ENCODE results near the gene SLC23A2. TPM values are rescaled to one million over a fixed set of nuclear protein-coding genes. Genes with fewer than 3 reads are reported as not detected.
"Not testable (repeated sequence)": the region's sequence is repeated elsewhere in the genome, so short reads cannot be mapped to it uniquely, and the experiment has no call there.

The SLC23A2 gene
- total and polyA plus RNA-seq, 4 donors: 9.1 to 48.4 (median 14.7) TPM

- H3K4me3 ChIP-seq (ENCODE audit: low read depth in 1 of 3, low read length in 3 of 3): no peak overlapping the region
- 87% methylated on average over 10 of the region's 10 CpGs for WGBS
- no peak for DNase-seq (ENCODE audit: low spot score)
Measured at GRCh38 chr20:5030348-5031205, 29.3 kb upstream of the SLC23A2 start.

GRCh38 chr20:5028258-5029059 lies 27.1 kb upstream of the SLC23A2 start:
- H3K4me3 ChIP-seq (ENCODE audit: low read depth in 1 of 3, low read length in 3 of 3); DNase-seq (ENCODE audit: low spot score); H3K4me1 ChIP-seq (ENCODE audit: control insufficient read depth in 4 of 4, insufficient read depth in 4 of 4, low read length in 3 of 4); H3K27ac ChIP-seq (ENCODE audit: low read depth in 1 of 2, low read length in 2 of 2); H3K36me3 ChIP-seq (ENCODE audit: control insufficient read depth in 4 of 4, insufficient read depth in 3 of 4, low read depth in 1 of 4, low read length in 3 of 4); H3K9ac ChIP-seq (ENCODE audit: low read depth in 1 of 2, low read length in 2 of 2); H3K27me3 ChIP-seq (ENCODE audit: control insufficient read depth in 4 of 4, insufficient read depth in 4 of 4, low read length in 3 of 4); H3K9me3 ChIP-seq (ENCODE audit: control insufficient read depth in 4 of 4, low read length in 3 of 4): not testable (repeated sequence)
- TF ChIP-seq RXRA (IDR thresholded peaks at IDR 0.05): peak; percentile 9 to 53
- WGBS: 86% methylated on average over 4 of the region's 4 CpGs

More at GRCh38 chr20:5030348-5031205, 29.3 kb upstream of the SLC23A2 start:
- H3K9ac ChIP-seq (ENCODE audit: low read depth in 1 of 2, low read length in 2 of 2): no peak overlapping the region
- no peaks in the 10 kb centered on the region for H3K4me1 ChIP-seq (ENCODE audit: control insufficient read depth in 4 of 4, insufficient read depth in 4 of 4, low read length in 3 of 4)
- no peak overlapping the region for H3K27ac ChIP-seq (ENCODE audit: low read depth in 1 of 2, low read length in 2 of 2)
- no peaks in the 10 kb centered on the region for H3K27me3 ChIP-seq (ENCODE audit: control insufficient read depth in 4 of 4, insufficient read depth in 4 of 4, low read length in 3 of 4)
- no peak for TF ChIP-seq HNF4G (IDR thresholded peaks at IDR 0.05)
- no peak for TF ChIP-seq FOXA1 (IDR thresholded peaks at IDR 0.05)
- TF ChIP-seq ZBTB33 (IDR thresholded peaks at IDR 0.05): no peak
- TF ChIP-seq YY1 (IDR thresholded peaks at IDR 0.05): no peak
- no peaks in the 10 kb centered on the region for H3K36me3 ChIP-seq (ENCODE audit: control insufficient read depth in 4 of 4, insufficient read depth in 3 of 4, low read depth in 1 of 4, low read length in 3 of 4)
- no peaks in the 10 kb centered on the region for H3K9me3 ChIP-seq (ENCODE audit: control insufficient read depth in 4 of 4, low read length in 3 of 4)

- WGBS: 94% methylated on average over 4 of the region's 4 CpGs
- Histone ChIP-seq H3K36me3 (ENCODE audit: control insufficient read depth in 4 of 4, insufficient read depth in 3 of 4, low read depth in 1 of 4, low read length in 3 of 4) (no peaks in the 10 kb centered on the region), H3K4me3 (ENCODE audit: low read depth in 1 of 3, low read length in 3 of 3) (no peak overlapping the region), H3K9ac (ENCODE audit: low read depth in 1 of 2, low read length in 2 of 2) (no peak overlapping the region), H3K4me1 (ENCODE audit: control insufficient read depth in 4 of 4, insufficient read depth in 4 of 4, low read length in 3 of 4) (no peaks in the 10 kb centered on the region), H3K27me3 (ENCODE audit: control insufficient read depth in 4 of 4, insufficient read depth in 4 of 4, low read length in 3 of 4) (no peaks in the 10 kb centered on the region), H3K27ac (ENCODE audit: low read depth in 1 of 2, low read length in 2 of 2) (no peak overlapping the region), H3K9me3 (ENCODE audit: control insufficient read depth in 4 of 4, low read length in 3 of 4) (no peaks in the 10 kb centered on the region)
- DNase-seq (ENCODE audit: low spot score): no peak
- no peak for TF ChIP-seq JUND (IDR thresholded peaks at IDR 0.05)
- no peak for TF ChIP-seq HNF4A (conservative IDR thresholded peaks at IDR 0.05)
Measured at GRCh38 chr20:5024982-5025381, 23.7 kb upstream of the SLC23A2 start.

GRCh38 chr20:5024103-5024502 lies 22.8 kb upstream of the SLC23A2 start:
- no peak for DNase-seq (ENCODE audit: low spot score)
- no peaks in the 10 kb centered on the region for H3K36me3 ChIP-seq (ENCODE audit: control insufficient read depth in 4 of 4, insufficient read depth in 3 of 4, low read depth in 1 of 4, low read length in 3 of 4)
- 90% methylated on average over 6 of the region's 6 CpGs for WGBS
- no peak overlapping the region for H3K9ac ChIP-seq (ENCODE audit: low read depth in 1 of 2, low read length in 2 of 2)
- no peak overlapping the region for H3K4me3 ChIP-seq (ENCODE audit: low read depth in 1 of 3, low read length in 3 of 3)
- no peaks in the 10 kb centered on the region for H3K27me3 ChIP-seq (ENCODE audit: control insufficient read depth in 4 of 4, insufficient read depth in 4 of 4, low read length in 3 of 4)
- H3K4me1 ChIP-seq (ENCODE audit: control insufficient read depth in 4 of 4, insufficient read depth in 4 of 4, low read length in 3 of 4): no peaks in the 10 kb centered on the region
- no peak for TF ChIP-seq SP1 (IDR thresholded peaks at IDR 0.05)
- no peak for TF ChIP-seq FOXA2 (IDR thresholded peaks at IDR 0.05)
- no peak for TF ChIP-seq RAD21 (IDR thresholded peaks at IDR 0.05)
- TF ChIP-seq YY1 (IDR thresholded peaks at IDR 0.05): no peak
- TF ChIP-seq MAX (IDR thresholded peaks at IDR 0.05): no peak
- no peak for TF ChIP-seq GABPA (IDR thresholded peaks at IDR 0.05 in 1 of 2, conservative IDR thresholded peaks at IDR 0.05 in 1 of 2)
- TF ChIP-seq FOXA1 (IDR thresholded peaks at IDR 0.05): no peak
- TF ChIP-seq JUND (IDR thresholded peaks at IDR 0.05): no peak
- no peak for TF ChIP-seq ATF3 (IDR thresholded peaks at IDR 0.05)
- no peak overlapping the region for H3K27ac ChIP-seq (ENCODE audit: low read depth in 1 of 2, low read length in 2 of 2)
- H3K9me3 ChIP-seq (ENCODE audit: control insufficient read depth in 4 of 4, low read length in 3 of 4): no peaks in the 10 kb centered on the region

- H3K4me1 ChIP-seq (ENCODE audit: control insufficient read depth in 4 of 4, insufficient read depth in 4 of 4, low read length in 3 of 4); H3K4me3 ChIP-seq (ENCODE audit: low read depth in 1 of 3, low read length in 3 of 3); DNase-seq (ENCODE audit: low spot score); H3K36me3 ChIP-seq (ENCODE audit: control insufficient read depth in 4 of 4, insufficient read depth in 3 of 4, low read depth in 1 of 4, low read length in 3 of 4); H3K9ac ChIP-seq (ENCODE audit: low read depth in 1 of 2, low read length in 2 of 2); H3K27me3 ChIP-seq (ENCODE audit: control insufficient read depth in 4 of 4, insufficient read depth in 4 of 4, low read length in 3 of 4); H3K9me3 ChIP-seq (ENCODE audit: control insufficient read depth in 4 of 4, low read length in 3 of 4); H3K27ac ChIP-seq (ENCODE audit: low read depth in 1 of 2, low read length in 2 of 2): not testable (repeated sequence)
- 98% methylated on average over 4 of the region's 4 CpGs for WGBS
Measured at GRCh38 chr20:5023171-5023570, 21.9 kb upstream of the SLC23A2 start.

Measured in liver (tissue), 9 donors.